Measurements from ENCODE around the gene SIX3. TPM values are rescaled to one million over a fixed set of nuclear protein-coding genes. Genes with fewer than 3 reads are reported as not detected.

SIX3 gene
- total RNA-seq, 1 donor = not detected

DNA sequence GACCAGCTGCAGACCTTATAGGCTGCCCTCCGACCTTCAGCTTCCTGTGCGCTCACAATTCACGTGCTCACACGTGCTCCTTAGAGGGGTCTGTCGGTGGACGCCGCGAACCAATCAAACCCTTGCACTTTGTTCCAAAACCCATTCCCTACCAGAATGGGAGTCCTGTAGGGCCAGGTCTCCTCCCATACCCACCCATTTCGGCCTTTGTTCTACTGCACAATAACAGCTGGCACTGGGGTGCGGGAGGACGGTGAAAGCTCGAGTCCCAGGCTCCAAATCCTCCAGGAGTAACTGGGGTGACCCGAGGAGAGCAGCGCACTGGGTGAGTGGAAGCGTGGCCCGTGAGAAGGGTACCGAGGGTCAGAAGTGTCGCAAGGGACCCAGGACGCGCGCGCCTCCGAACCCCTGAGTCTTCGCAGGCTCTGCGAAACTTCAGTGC, 13.0 kb downstream of the SIX3 start:
- DNase-seq (ENCODE audit: insufficient read length, low spot score, missing footprints) = peak; percentile 83
- H3K4me3 ChIP-seq (ENCODE audit: insufficient read depth, low read length) = peak overlapping the region; percentile 53
- H3K79me2 ChIP-seq (ENCODE audit: insufficient read depth, low read length) = no peaks in the 10 kb centered on the region
- no peak overlapping the region for H3K27ac ChIP-seq (ENCODE audit: low read depth, low read length)
- no peaks in the 10 kb centered on the region for H3K36me3 ChIP-seq (ENCODE audit: insufficient read depth, low read length)
- H3K27me3 ChIP-seq (ENCODE audit: insufficient read depth, low read length) = peaks cover 63% of the 10 kb centered on the region
- no peak overlapping the region for H2AFZ ChIP-seq (ENCODE audit: low read length)
- peaks cover 14% of the 10 kb centered on the region for H3K4me1 ChIP-seq (ENCODE audit: insufficient read depth, low read length)
- H3K4me2 ChIP-seq (ENCODE audit: insufficient read depth, low read length) = peak overlapping the region; percentile 64
- TF ChIP-seq, protein P1, sequence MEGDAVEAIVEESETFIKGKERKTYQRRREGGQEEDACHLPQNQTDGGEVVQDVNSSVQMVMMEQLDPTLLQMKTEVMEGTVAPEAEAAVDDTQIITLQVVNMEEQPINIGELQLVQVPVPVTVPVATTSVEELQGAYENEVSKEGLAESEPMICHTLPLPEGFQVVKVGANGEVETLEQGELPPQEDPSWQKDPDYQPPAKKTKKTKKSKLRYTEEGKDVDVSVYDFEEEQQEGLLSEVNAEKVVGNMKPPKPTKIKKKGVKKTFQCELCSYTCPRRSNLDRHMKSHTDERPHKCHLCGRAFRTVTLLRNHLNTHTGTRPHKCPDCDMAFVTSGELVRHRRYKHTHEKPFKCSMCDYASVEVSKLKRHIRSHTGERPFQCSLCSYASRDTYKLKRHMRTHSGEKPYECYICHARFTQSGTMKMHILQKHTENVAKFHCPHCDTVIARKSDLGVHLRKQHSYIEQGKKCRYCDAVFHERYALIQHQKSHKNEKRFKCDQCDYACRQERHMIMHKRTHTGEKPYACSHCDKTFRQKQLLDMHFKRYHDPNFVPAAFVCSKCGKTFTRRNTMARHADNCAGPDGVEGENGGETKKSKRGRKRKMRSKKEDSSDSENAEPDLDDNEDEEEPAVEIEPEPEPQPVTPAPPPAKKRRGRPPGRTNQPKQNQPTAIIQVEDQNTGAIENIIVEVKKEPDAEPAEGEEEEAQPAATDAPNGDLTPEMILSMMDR (IDR thresholded peaks at IDR 0.05; ENCODE audit: extremely low read depth, low read depth, low read length) = no peak
- no peaks in the 10 kb centered on the region for H4K20me1 ChIP-seq (ENCODE audit: insufficient read depth, low read length)
- H3K9me3 ChIP-seq (ENCODE audit: low read depth, low read length) = no peaks in the 10 kb centered on the region

- H3K27me3 ChIP-seq (ENCODE audit: insufficient read depth, low read length) = peaks cover 57% of the 10 kb centered on the region
- no peaks in the 10 kb centered on the region for H4K20me1 ChIP-seq (ENCODE audit: insufficient read depth, low read length)
- peak overlapping the region; percentile 64 for H3K4me2 ChIP-seq (ENCODE audit: insufficient read depth, low read length)
- peak overlapping the region; percentile 53 for H3K4me3 ChIP-seq (ENCODE audit: insufficient read depth, low read length)
- H3K36me3 ChIP-seq (ENCODE audit: insufficient read depth, low read length) = no peaks in the 10 kb centered on the region
- peak overlapping the region; percentile 73 for H2AFZ ChIP-seq (ENCODE audit: low read length)
- TF ChIP-seq, protein P1 (IDR thresholded peaks at IDR 0.05; ENCODE audit: extremely low read depth, low read depth, low read length) = no peak
- peak; percentile 86 for DNase-seq (ENCODE audit: insufficient read length, low spot score, missing footprints)
- peaks cover 14% of the 10 kb centered on the region for H3K4me1 ChIP-seq (ENCODE audit: insufficient read depth, low read length)
- H3K9me3 ChIP-seq (ENCODE audit: low read depth, low read length) = no peaks in the 10 kb centered on the region
- no peaks in the 10 kb centered on the region for H3K79me2 ChIP-seq (ENCODE audit: insufficient read depth, low read length)
- H3K27ac ChIP-seq (ENCODE audit: low read depth, low read length) = no peak overlapping the region
Measured at GRCh38 chr2:44954889-44955592, 13.5 kb downstream of the SIX3 start.

DNA sequence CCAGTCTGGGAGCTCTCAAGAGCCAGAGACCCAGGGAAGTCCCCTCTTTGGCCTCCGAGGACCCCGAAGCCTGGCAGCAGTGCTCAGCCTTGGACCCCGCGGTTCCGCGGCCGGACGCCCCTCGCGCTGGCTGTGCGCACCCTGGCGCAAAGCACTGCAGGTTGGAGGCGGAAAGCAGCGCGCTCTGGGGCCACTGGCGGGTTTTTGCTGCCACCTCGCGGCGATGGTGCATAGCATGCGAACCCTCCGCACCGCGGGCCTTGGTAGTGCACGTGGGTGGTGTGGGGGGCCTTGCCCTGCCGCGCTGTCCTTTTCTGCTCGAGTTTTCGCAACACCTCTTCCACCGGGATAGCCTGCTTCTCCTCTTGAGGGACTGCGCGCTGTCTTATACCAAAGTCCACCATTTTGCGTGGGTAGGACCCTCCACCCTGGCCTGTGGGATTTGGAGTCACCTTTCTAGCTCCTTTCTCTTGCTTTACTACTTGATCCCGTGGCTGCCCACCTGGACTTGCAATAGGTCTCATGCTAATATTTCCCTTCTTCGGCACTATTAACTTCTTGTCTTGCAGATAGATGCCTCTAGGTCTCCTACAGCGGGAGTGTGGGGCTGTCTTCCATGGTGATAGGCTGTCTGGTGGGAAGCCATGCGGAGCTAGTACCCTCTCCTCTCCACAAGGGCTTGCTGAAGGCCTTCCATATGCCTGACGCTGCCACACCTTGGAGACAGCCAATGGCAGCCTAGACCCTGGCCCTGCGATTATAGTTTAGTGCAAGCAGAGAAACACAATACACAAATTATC, 14.3 kb downstream of the SIX3 start:
- Histone ChIP-seq H3K27ac (ENCODE audit: low read depth, low read length) (no peak overlapping the region), H3K79me2 (ENCODE audit: insufficient read depth, low read length) (no peaks in the 10 kb centered on the region), H2AFZ (ENCODE audit: low read length) (peak overlapping the region; percentile 73), H3K9me3 (ENCODE audit: low read depth, low read length) (no peaks in the 10 kb centered on the region), H3K36me3 (ENCODE audit: insufficient read depth, low read length) (no peaks in the 10 kb centered on the region), H4K20me1 (ENCODE audit: insufficient read depth, low read length) (no peaks in the 10 kb centered on the region), H3K4me3 (ENCODE audit: insufficient read depth, low read length) (peak overlapping the region; percentile 53), H3K27me3 (ENCODE audit: insufficient read depth, low read length) (peaks cover 50% of the 10 kb centered on the region), H3K4me2 (ENCODE audit: insufficient read depth, low read length) (peak overlapping the region; percentile 64), H3K4me1 (ENCODE audit: insufficient read depth, low read length) (peaks cover 14% of the 10 kb centered on the region)
- peak; percentile 98 for DNase-seq (ENCODE audit: insufficient read length, low spot score, missing footprints)
- TF ChIP-seq, protein P1 (IDR thresholded peaks at IDR 0.05; ENCODE audit: extremely low read depth, low read depth, low read length) = peak; percentile 79

- no peaks in the 10 kb centered on the region for H3K79me2 ChIP-seq (ENCODE audit: insufficient read depth, low read length)
- peaks cover 14% of the 10 kb centered on the region for H3K4me1 ChIP-seq (ENCODE audit: insufficient read depth, low read length)
- no peaks in the 10 kb centered on the region for H3K9me3 ChIP-seq (ENCODE audit: low read depth, low read length)
- TF ChIP-seq, protein P1 (IDR thresholded peaks at IDR 0.05; ENCODE audit: extremely low read depth, low read depth, low read length) = no peak
- H3K4me3 ChIP-seq (ENCODE audit: insufficient read depth, low read length) = no peak overlapping the region
- peaks cover 43% of the 10 kb centered on the region for H3K27me3 ChIP-seq (ENCODE audit: insufficient read depth, low read length)
- H2AFZ ChIP-seq (ENCODE audit: low read length) = no peak overlapping the region
- H3K4me2 ChIP-seq (ENCODE audit: insufficient read depth, low read length) = no peak overlapping the region
- H3K27ac ChIP-seq (ENCODE audit: low read depth, low read length) = no peak overlapping the region
- H3K36me3 ChIP-seq (ENCODE audit: insufficient read depth, low read length) = no peaks in the 10 kb centered on the region
- DNase-seq (ENCODE audit: insufficient read length, low spot score, missing footprints) = peak; percentile 30
- H4K20me1 ChIP-seq (ENCODE audit: insufficient read depth, low read length) = no peaks in the 10 kb centered on the region
Measured at GRCh38 chr2:44956843-44957242, 15.3 kb downstream of the SIX3 start.
